ENCODE results near the gene AKAP9. TPM values are rescaled to one million over a fixed set of nuclear protein-coding genes. Genes with fewer than 3 reads are reported as not detected.
"Not testable (repeated sequence)": the region's sequence is repeated elsewhere in the genome, so short reads cannot be mapped to it uniquely, and the experiment has no call there.

AKAP9 gene
- total RNA-seq, result 90.1 TPM
- polyA plus RNA-seq (ENCODE audit: insufficient read depth in 1 of 8, insufficient read length in 8 of 8, low replicate concordance in 1 of 8), result 10 to 100 TPM; 63.1 to 94.0 (median 78.3) TPM
- long read RNA-seq, donor 1, partial matches to known transcripts, result 12 of 14 reads
- long read RNA-seq, donor 1, other reads (novel, unspliced or antisense), result 0 of 14 reads
- long read RNA-seq, donor 2, result 0 reads
- long read RNA-seq, donor 3, partial matches to known transcripts, result 52 of 53 reads
- long read RNA-seq, donor 3, other reads (novel, unspliced or antisense), result 0 of 53 reads
- long read RNA-seq, donor 4, partial matches to known transcripts, result 0 of 1 reads
- long read RNA-seq, donor 4, other reads (novel, unspliced or antisense), result 0 of 1 reads
- long read RNA-seq, donor 5, partial matches to known transcripts, result 59 of 63 reads
- long read RNA-seq, donor 5, other reads (novel, unspliced or antisense), result 0 of 63 reads
- long read RNA-seq, donor 6, transcript AKAP9-205 (7 exons, 1,356 nt), result major isoform, 5 of 27 reads
- long read RNA-seq, donor 6, partial matches to known transcripts, result 20 of 27 reads
- long read RNA-seq, donor 6, other reads (novel, unspliced or antisense), result 0 of 27 reads
- long read RNA-seq, donor 7, partial matches to known transcripts, result 46 of 47 reads
- long read RNA-seq, donor 7, other reads (novel, unspliced or antisense), result 0 of 47 reads
- long read RNA-seq, donor 8, partial matches to known transcripts, result 10 of 12 reads
- long read RNA-seq, donor 8, other reads (novel, unspliced or antisense), result 0 of 12 reads
- long read RNA-seq, donor 9, transcript AKAP9-205 (7 exons, 1,356 nt), result major isoform, 5 of 54 reads
- long read RNA-seq, donor 9, partial matches to known transcripts, result 49 of 54 reads
- long read RNA-seq, donor 9, other reads (novel, unspliced or antisense), result 0 of 54 reads
- long read RNA-seq, donor 10, partial matches to known transcripts, result 78 of 92 reads
- long read RNA-seq, donor 10, other reads (novel, unspliced or antisense), result 10 of 92 reads
- long read RNA-seq, donor 11, partial matches to known transcripts, result 43 of 48 reads
- long read RNA-seq, donor 11, other reads (novel, unspliced or antisense), result 0 of 48 reads

DNA sequence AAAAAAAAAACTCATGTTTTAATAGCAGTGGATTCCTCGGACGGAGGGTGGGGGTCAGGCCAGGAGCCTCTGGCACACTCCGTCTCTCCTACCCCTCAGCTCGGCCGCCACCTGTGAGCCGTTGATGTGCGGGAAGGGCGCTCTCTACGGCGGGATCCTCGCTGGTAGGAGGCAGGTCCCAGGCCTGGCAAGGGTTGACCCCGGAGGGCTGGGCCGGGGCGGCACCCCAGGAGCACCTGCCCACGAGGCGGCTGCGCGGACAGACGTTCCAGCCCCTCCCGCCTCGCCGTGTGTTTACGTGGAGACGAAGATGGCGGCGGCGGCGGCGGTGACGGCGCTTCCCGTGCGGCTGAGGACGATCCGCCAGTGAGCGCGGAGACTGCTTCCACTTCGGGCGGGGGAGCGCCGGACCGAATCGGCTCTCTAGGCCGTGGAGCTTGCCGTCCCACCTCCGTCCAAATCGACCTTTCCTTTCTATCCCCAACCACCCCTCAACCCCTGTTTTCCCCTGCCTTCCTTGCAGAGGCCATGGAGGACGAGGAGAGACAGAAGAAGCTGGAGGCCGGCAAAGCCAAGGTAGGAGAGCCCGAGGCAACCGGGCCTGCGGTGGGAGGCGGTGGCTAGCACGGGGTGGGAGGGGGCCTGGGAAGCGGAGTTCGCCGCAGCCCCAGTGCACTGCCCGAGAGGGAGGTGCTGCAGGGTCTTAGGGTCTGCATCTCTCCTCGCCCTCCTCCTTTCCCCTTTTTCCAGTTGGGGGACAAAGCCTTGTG lies at the start of gene AKAP9:
Gene AKAP9 (plus strand): TSS at position 291 of the 770 bp plus-strand sequence. CDS start 238 bp downstream, at position 529.
- peak; percentile 93 for DNase-seq
- Histone ChIP-seq H3K4me3 (ENCODE audit: low read length) (peak within 1 kb of the TSS; percentile 81), H3K27me3 (ENCODE audit: control insufficient read depth, insufficient read depth, low read length) (no peaks in the 10 kb centered on the region), H3K4me1 (ENCODE audit: control insufficient read depth, insufficient read depth, low read length) (peaks cover 7% of the 10 kb centered on the region), H3K9me3 (replicated peaks; ENCODE audit: control insufficient read depth, low read depth, low read length) (no peaks in the 10 kb centered on the region), H3K27ac (ENCODE audit: low read length) (peak within 1 kb of the TSS; percentile 99), H3K36me3 (ENCODE audit: control insufficient read depth, insufficient read depth, low read length) (no peaks in the 10 kb centered on the region)
- under 1% methylated on average over 39 of the region's 59 CpGs for WGBS (ENCODE audit: insufficient coverage)

DNA sequence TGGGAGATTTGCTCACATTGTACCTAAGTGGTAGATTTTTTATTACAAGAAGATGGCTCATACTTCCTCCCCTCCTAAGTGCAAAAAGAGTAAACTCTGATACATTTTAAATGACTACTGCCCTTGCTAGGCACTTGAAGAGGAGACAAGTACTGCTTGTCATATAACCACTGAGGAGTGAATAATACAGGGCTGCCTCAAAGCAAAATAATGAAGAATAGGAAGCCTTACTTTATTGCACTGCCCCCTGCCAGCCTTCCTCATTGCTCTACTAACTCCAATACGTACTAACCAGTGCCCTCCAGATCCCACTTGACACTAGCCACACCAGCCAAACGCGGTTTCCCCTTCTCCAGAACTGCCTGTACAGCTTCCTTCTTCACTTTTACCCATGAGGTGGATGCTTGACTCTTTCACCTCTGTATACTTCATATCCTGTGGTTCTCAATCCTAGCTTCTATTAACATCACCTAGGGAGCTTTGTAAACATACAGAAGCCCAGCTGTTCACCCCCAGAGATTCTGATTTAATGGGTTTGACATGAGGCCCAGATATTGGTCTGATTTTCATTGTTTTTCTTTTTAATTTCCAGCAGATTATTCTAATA lies 48.5 kb upstream of the AKAP9 start:
- 39% methylated on average over 3 of the region's 3 CpGs for WGBS (ENCODE audit: insufficient coverage)
- H3K27me3 ChIP-seq (ENCODE audit: control insufficient read depth, insufficient read depth, low read length), result no peaks in the 10 kb centered on the region
- no peak overlapping the region for H3K27ac ChIP-seq (ENCODE audit: low read length)
- H3K9me3 ChIP-seq (replicated peaks; ENCODE audit: control insufficient read depth, low read depth, low read length), result peaks cover 5% of the 10 kb centered on the region
- no peaks in the 10 kb centered on the region for H3K4me1 ChIP-seq (ENCODE audit: control insufficient read depth, insufficient read depth, low read length)
- DNase-seq, result no peak
- no peaks in the 10 kb centered on the region for H3K36me3 ChIP-seq (ENCODE audit: control insufficient read depth, insufficient read depth, low read length)
- no peak overlapping the region for H3K4me3 ChIP-seq (ENCODE audit: low read length)

DNA sequence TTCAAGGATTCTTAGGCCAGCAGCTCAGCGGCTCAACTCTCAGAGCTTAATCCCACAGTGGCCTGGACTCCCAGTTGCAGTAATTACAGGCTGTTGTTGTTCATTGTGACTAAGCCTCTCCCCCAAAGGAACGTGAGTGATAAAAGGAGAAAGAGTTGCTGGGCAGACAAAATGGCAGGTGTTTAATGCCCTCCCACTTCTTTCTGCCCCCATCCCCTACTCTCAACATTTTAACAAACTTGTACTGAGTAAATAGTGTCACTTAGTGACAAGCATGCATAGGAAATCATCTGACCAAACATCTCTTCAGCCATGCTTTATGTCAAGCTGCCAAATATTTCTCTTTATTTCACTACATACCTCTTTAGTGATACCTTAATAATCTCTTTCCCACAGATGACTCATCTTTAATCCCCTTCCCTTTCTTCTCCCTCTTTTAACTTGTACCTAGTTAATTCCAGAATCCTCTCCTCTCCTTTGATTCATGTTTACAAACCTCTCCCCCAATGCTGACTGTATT lies 47.8 kb upstream of the AKAP9 start:
- no peaks in the 10 kb centered on the region for H3K27me3 ChIP-seq (ENCODE audit: control insufficient read depth, insufficient read depth, low read length)
- WGBS (ENCODE audit: insufficient coverage), result no CpG with 5 or more reads among the region's 2 CpGs

DNA sequence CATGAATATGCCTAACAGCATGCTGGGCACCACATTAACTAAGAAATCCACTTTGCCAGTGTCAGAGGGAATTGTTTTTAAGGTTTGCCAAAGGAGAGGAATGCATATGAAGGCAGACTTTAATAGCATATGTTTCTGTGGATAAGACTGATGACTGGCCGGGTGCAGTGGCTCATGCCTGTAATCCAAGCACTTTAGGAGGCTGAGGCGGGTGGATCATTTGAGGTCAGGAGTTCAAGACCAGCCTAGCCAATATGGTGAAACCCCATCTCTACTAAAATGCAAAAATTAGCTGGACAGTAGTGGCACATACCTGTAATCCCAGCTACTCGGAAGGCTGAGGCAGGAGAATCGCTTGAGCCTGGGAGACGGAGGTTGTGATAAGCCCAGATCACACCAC lies 47.0 kb upstream of the AKAP9 start:
- not testable (repeated sequence) for H3K9me3 ChIP-seq (replicated peaks; ENCODE audit: control insufficient read depth, low read depth, low read length); H3K36me3 ChIP-seq (ENCODE audit: control insufficient read depth, insufficient read depth, low read length); H3K27me3 ChIP-seq (ENCODE audit: control insufficient read depth, insufficient read depth, low read length); DNase-seq; H3K4me3 ChIP-seq (ENCODE audit: low read length); H3K4me1 ChIP-seq (ENCODE audit: control insufficient read depth, insufficient read depth, low read length); H3K27ac ChIP-seq (ENCODE audit: low read length)
- 80% methylated on average over 2 of the region's 5 CpGs for WGBS (ENCODE audit: insufficient coverage)

More for the DNA sequence above, 47.8 kb upstream of the AKAP9 start:
- no peak overlapping the region for H3K4me3 ChIP-seq (ENCODE audit: low read length)
- H3K27ac ChIP-seq (ENCODE audit: low read length), result no peak overlapping the region
- no peaks in the 10 kb centered on the region for H3K36me3 ChIP-seq (ENCODE audit: control insufficient read depth, insufficient read depth, low read length)
- H3K4me1 ChIP-seq (ENCODE audit: control insufficient read depth, insufficient read depth, low read length), result no peaks in the 10 kb centered on the region
- H3K9me3 ChIP-seq (replicated peaks; ENCODE audit: control insufficient read depth, low read depth, low read length), result peaks cover 2% of the 10 kb centered on the region
- no peak for DNase-seq

DNA sequence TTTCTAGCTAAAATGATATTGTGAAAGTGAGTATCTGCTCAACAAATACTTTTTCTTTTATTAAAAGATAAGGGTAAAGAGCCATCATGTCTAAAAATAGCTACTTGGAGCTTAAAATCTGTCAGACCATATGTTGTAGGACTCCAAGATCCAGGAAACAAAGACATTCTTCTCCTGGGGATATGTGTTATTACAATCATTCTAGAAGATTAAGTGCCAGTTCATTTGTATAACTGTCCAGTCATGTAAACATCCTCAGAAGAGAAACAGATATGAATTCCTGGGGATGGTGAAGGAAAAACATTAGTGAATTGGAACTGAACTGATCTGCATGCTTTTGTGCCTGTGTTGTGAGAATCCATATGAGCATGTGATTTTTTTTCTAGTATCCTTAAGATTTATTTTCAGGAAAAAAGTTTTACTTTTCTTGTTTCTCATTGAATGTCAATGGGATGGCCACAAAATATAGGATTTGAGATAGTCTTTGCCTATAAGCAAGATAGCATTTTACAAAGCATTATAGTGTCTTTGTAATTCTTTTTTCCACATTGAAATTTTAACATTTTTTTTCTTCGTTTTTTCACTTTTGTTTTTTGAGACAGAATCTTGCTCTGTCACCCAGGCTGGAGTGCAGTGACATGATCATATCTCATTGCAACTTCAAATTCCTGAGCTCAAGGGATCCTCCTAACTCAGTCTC lies 45.7 kb upstream of the AKAP9 start:
- 100% methylated on average over 1 of the region's 1 CpG for WGBS (ENCODE audit: insufficient coverage)
- H3K27ac ChIP-seq (ENCODE audit: low read length), result no peak overlapping the region

DNA sequence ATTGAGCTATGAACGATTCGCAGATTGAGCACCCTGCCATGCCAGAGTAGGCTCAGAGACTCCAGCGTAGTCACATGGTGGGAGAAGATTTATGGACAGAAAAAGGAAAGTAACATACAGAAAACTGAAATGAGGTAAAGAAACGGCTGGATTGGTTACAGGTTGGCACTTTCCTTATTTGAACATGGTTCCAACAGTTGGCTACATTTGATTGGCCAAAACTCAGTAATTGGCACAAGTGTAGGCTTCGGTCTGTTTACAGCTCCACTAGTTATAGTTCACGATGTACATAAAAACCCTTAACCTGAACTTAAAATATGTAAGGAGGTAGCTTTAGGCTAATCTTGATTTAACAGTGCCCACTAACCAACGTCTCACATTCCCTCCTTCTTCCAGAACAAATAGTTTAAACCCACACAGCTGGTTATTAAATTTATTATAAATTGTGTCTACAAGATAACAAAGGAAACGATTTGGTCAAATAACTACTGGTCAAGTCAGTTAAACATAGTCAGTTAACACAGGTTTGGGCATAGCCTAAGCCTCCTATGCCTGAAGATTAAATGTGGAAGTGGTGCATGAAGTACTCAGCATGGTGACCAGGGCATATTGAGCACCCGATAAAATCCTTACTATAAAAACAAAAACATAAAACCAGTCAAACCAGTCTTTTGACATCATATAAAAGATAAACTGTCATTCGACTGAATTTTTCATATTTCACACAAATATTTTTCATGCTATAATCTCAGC lies 42.2 kb upstream of the AKAP9 start:
- Histone ChIP-seq H3K27ac (ENCODE audit: low read length) (no peak overlapping the region), H3K4me3 (ENCODE audit: low read length) (no peak overlapping the region), H3K27me3 (ENCODE audit: control insufficient read depth, insufficient read depth, low read length) (no peaks in the 10 kb centered on the region), H3K4me1 (ENCODE audit: control insufficient read depth, insufficient read depth, low read length) (no peaks in the 10 kb centered on the region), H3K36me3 (ENCODE audit: control insufficient read depth, insufficient read depth, low read length) (no peaks in the 10 kb centered on the region), H3K9me3 (replicated peaks; ENCODE audit: control insufficient read depth, low read depth, low read length) (no peaks in the 10 kb centered on the region)
- 77% methylated on average over 4 of the region's 10 CpGs for WGBS (ENCODE audit: insufficient coverage)
- no peak for DNase-seq

More for the DNA sequence above, 45.7 kb upstream of the AKAP9 start:
- Histone ChIP-seq H3K4me3 (ENCODE audit: low read length) (no peak overlapping the region), H3K36me3 (ENCODE audit: control insufficient read depth, insufficient read depth, low read length) (no peaks in the 10 kb centered on the region), H3K4me1 (ENCODE audit: control insufficient read depth, insufficient read depth, low read length) (no peaks in the 10 kb centered on the region), H3K27me3 (ENCODE audit: control insufficient read depth, insufficient read depth, low read length) (no peaks in the 10 kb centered on the region), H3K9me3 (replicated peaks; ENCODE audit: control insufficient read depth, low read depth, low read length) (no peaks in the 10 kb centered on the region)
- no peak for DNase-seq

DNA sequence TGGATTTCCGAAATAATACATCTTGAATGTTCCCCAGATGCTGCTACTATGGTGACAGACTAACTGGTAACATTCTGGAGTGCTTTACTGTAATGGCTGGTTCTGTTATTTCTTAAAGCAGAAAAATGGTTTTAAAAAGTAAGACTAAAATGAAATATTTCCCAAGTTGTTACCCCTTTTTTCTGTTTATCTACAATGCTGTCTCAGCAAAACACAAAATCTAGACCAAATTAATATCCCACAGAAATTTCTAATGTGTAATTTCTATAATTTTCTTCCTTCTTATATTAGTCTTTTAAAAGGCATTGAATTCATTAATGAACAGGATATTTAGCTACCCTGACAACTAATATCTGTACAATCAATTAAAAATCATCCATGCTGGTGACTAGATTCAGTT lies 41.1 kb upstream of the AKAP9 start:
- no CpG with 5 or more reads among the region's 1 CpG for WGBS (ENCODE audit: insufficient coverage)

DNA sequence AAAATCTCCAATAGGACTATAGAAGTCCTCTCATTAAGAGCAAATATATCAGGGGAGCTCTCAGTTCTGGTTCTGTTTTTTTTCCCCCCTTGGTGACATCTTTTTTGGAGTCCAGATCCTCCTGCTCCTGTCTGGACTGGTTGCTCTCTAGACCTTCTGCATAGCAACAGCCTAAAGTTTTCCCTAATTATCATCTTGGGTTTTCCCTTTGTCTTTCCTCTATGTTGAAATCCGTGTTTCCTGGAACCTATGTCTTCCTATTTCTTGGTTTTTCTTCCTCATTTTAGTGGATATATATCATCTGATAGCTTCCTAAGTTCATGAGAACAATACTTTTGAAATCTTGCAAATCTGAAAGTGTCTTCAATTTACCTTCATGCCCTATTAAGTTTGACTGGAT lies 30.5 kb upstream of the AKAP9 start:
- Histone ChIP-seq H3K27me3 (ENCODE audit: control insufficient read depth, insufficient read depth, low read length) (no peaks in the 10 kb centered on the region), H3K4me1 (ENCODE audit: control insufficient read depth, insufficient read depth, low read length) (no peaks in the 10 kb centered on the region), H3K27ac (ENCODE audit: low read length) (no peak overlapping the region), H3K9me3 (replicated peaks; ENCODE audit: control insufficient read depth, low read depth, low read length) (no peaks in the 10 kb centered on the region), H3K4me3 (ENCODE audit: low read length) (no peak overlapping the region), H3K36me3 (ENCODE audit: control insufficient read depth, insufficient read depth, low read length) (no peaks in the 10 kb centered on the region)
- no CpG with 5 or more reads among the region's 1 CpG for WGBS (ENCODE audit: insufficient coverage)
- peak; percentile 2 for DNase-seq

More for the DNA sequence above, 41.1 kb upstream of the AKAP9 start:
- H3K27ac ChIP-seq (ENCODE audit: low read length), result no peak overlapping the region
- H3K4me3 ChIP-seq (ENCODE audit: low read length), result no peak overlapping the region
- no peaks in the 10 kb centered on the region for H3K9me3 ChIP-seq (replicated peaks; ENCODE audit: control insufficient read depth, low read depth, low read length)
- no peak for DNase-seq
- H3K36me3 ChIP-seq (ENCODE audit: control insufficient read depth, insufficient read depth, low read length), result no peaks in the 10 kb centered on the region
- no peaks in the 10 kb centered on the region for H3K4me1 ChIP-seq (ENCODE audit: control insufficient read depth, insufficient read depth, low read length)
- H3K27me3 ChIP-seq (ENCODE audit: control insufficient read depth, insufficient read depth, low read length), result no peaks in the 10 kb centered on the region
